Hepatocyte (in vitro differentiated cells): ENCODE results near the gene NEDD4L.

Experiments
- EZH2 ChIP-seq: fragments of 200-600 bp; sonication (generic); IDR thresholded peaks from 2 replicates; pipeline ENCODE4 v1.6.1; 2016; ENCODE audit warnings: antibody characterized with exemption, mild to moderate bottlenecking, borderline replicate concordance
- EZH2phosphoT487 ChIP-seq: fragments of 200-600 bp; sonication (generic); IDR thresholded peaks from one replicate; pipeline ENCODE4 v1.6.1; 2018; ENCODE audit warnings: antibody characterized with exemption, mild to moderate bottlenecking, low read depth, moderate library complexity; ENCODE audit not compliant: unreplicated experiment, severe bottlenecking
- TF ChIP-seq, protein P1 (sequence below): fragments of 200-600 bp; sonication (generic); IDR thresholded peaks from 2 replicates; pipeline ENCODE4 v1.5.1; 2016; ENCODE audit warnings: antibody characterized with exemption, mild to moderate bottlenecking; ENCODE audit not compliant: poor library complexity

DNA sequence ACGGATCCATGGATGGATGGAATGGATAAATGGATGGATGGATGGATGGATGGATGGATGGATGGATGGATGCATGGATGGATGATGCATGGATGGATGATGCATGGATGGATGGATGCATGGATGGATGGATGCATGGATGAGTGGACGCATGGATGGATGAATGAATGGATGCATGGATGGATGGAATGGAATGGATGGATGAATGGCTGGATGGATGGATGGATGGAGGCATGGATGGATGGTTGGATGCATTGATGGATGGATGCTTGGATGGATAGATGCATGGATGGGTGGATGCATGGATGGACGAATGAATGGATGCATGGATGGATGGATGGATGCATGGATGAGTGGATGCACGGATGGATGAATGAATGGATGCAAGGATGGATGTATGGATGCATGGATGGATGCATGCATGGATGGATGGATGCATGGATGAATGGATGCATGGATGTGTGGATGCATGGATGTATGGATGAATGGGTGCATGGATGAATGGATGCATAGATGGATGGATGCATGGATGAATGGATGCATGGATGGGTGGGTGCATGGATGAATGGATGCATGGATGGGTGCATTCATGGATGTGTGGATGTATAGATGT lies 375.7 kb downstream of the NEDD4L start:
- TF ChIP-seq EZH2phosphoT487 (no peak), EZH2 (no peak)
- TF ChIP-seq, protein P1, sequence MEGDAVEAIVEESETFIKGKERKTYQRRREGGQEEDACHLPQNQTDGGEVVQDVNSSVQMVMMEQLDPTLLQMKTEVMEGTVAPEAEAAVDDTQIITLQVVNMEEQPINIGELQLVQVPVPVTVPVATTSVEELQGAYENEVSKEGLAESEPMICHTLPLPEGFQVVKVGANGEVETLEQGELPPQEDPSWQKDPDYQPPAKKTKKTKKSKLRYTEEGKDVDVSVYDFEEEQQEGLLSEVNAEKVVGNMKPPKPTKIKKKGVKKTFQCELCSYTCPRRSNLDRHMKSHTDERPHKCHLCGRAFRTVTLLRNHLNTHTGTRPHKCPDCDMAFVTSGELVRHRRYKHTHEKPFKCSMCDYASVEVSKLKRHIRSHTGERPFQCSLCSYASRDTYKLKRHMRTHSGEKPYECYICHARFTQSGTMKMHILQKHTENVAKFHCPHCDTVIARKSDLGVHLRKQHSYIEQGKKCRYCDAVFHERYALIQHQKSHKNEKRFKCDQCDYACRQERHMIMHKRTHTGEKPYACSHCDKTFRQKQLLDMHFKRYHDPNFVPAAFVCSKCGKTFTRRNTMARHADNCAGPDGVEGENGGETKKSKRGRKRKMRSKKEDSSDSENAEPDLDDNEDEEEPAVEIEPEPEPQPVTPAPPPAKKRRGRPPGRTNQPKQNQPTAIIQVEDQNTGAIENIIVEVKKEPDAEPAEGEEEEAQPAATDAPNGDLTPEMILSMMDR, result no peak
